GM19395 (cell line): ENCODE measurements around the gene C2orf76.
"Not testable (repeated sequence)": the region's sequence is repeated elsewhere in the genome, so short reads cannot be mapped to it uniquely, and the experiment has no call there.

Experiments used
- ATAC-seq: cut with Tn5 transposase; IDR thresholded peaks from one replicate; pipeline ENCODE4 v1.9.1; 2021; ENCODE audit warnings: mild to moderate bottlenecking, moderate library complexity; ENCODE audit not compliant: unreplicated experiment

The C2orf76 gene

GRCh38 chr2:119366649-119367471 lies at the start of gene C2orf76, which contains the start of gene DBI:
Gene C2orf76 (minus strand): TSS chr2:119366834. CDS start chr2:119339959, 26,875 bp downstream.
Gene DBI (plus strand): TSS chr2:119366977. CDS start chr2:119367052, 75 bp downstream.
- ATAC-seq, result peak; percentile 94

- ATAC-seq, result no peak
Observed at GRCh38 chr2:119415630-119416029, 49.0 kb upstream of the C2orf76 start.

GRCh38 chr2:119414894-119415293 lies 48.3 kb upstream of the C2orf76 start:
- ATAC-seq, result no peak

GRCh38 chr2:119409506-119409905 lies 42.9 kb upstream of the C2orf76 start:
- ATAC-seq, result no peak

GRCh38 chr2:119408221-119408619 lies 41.6 kb upstream of the C2orf76 start:
- ATAC-seq, result no peak

- peak; percentile 56 for ATAC-seq
Observed at GRCh38 chr2:119407430-119408220, 41.0 kb upstream of the C2orf76 start.

- no peak for ATAC-seq
Observed at GRCh38 chr2:119405151-119405550, 38.5 kb upstream of the C2orf76 start.

- ATAC-seq, result not testable (repeated sequence)
Observed at GRCh38 chr2:119403618-119404017, 37.0 kb upstream of the C2orf76 start.

GRCh38 chr2:119402645-119403560 lies 36.3 kb upstream of the C2orf76 start:
- ATAC-seq, result no peak

- no peak for ATAC-seq
Observed at GRCh38 chr2:119402106-119402505, 35.5 kb upstream of the C2orf76 start.

- ATAC-seq, result no peak
Observed at GRCh38 chr2:119397196-119397595, 30.6 kb upstream of the C2orf76 start.

- ATAC-seq, result no peak
Observed at GRCh38 chr2:119393971-119394748, 27.5 kb upstream of the C2orf76 start.

GRCh38 chr2:119389615-119390306 lies 23.1 kb upstream of the C2orf76 start:
- no peak for ATAC-seq

GRCh38 chr2:119387381-119388129 lies 20.9 kb upstream of the C2orf76 start:
- ATAC-seq, result peak; percentile 79

GRCh38 chr2:119385466-119385865 lies 18.8 kb upstream of the C2orf76 start:
- ATAC-seq, result no peak

GRCh38 chr2:119384971-119385370 lies 18.3 kb upstream of the C2orf76 start:
- ATAC-seq, result no peak

- no peak for ATAC-seq
Observed at GRCh38 chr2:119383410-119384140, 16.9 kb upstream of the C2orf76 start.

GRCh38 chr2:119378566-119378965 lies 11.9 kb upstream of the C2orf76 start:
- ATAC-seq, result no peak
